Mesodermal cell (in vitro differentiated cells): Measurements from ENCODE around the gene TRAIP. TPM values are rescaled to one million over a fixed set of nuclear protein-coding genes. Genes with fewer than 3 reads are reported as not detected.
A peak's percentile ranks its signal among the peaks of the same experiment; 100 is the strongest.
"Not testable (repeated sequence)": the region's sequence is repeated elsewhere in the genome, so short reads cannot be mapped to it uniquely, and the experiment has no call there.

ENCODE experiments used
- H3K27ac ChIP-seq: 2 replicates; pipeline ENCODE4 v1.7.0; 2013; ENCODE audit warnings: mild to moderate bottlenecking, low read depth, low read length, moderate library complexity; ENCODE audit not compliant: severe bottlenecking
- H3K36me3 ChIP-seq: 2 replicates; pipeline ENCODE4 v1.7.1; 2013; ENCODE audit warnings: mild to moderate bottlenecking, low read length, moderate library complexity; ENCODE audit not compliant: control insufficient read depth, insufficient read depth
- H3K4me1 ChIP-seq: one replicate; pipeline ENCODE4 v1.7.1; 2013; ENCODE audit warnings: mild to moderate bottlenecking, low read length; ENCODE audit not compliant: insufficient read depth, control insufficient read depth, poor library complexity, severe bottlenecking
- H3K4me3 ChIP-seq: 2 replicates; pipeline ENCODE4 v1.7.0; 2013; ENCODE audit warnings: low read length, control low read depth, mild to moderate bottlenecking; ENCODE audit not compliant: insufficient read depth, poor library complexity, severe bottlenecking; ENCODE audit errors: extremely low read depth
- H3K9me3 ChIP-seq: 2 replicates; pipeline ENCODE4 v1.7.1; 2013; ENCODE audit warnings: mild to moderate bottlenecking, low read length, moderate library complexity; ENCODE audit not compliant: control insufficient read depth
- WGBS, 2 experiments: methylation state at CpG; one replicate each; pipeline ENCODE4 v1.1.5; 2013; ENCODE audit warnings: missing lambda C conversion rate in 2 of 2; ENCODE audit not compliant: insufficient coverage in 2 of 2; 5-methylcytosine and 5-hydroxymethylcytosine counted together
- polyA plus RNA-seq, 2 experiments: library from polyadenylated mRNA; stranded (reverse); fragments of 50-300 nt; gene quantifications; one replicate each; pipeline ENCODE4 v1.2.3, GENCODE V29; 2013

Gene TRAIP
- 11.2 TPM for polyA plus RNA-seq (2013, experiment 1 of 2)
- 11.5 TPM for polyA plus RNA-seq (2013, experiment 2 of 2)

- Histone ChIP-seq H3K9me3 (no peaks in the 10 kb centered on the region), H3K4me3 (peak within 1 kb of the TSS; percentile 89), H3K27ac (no peak within 1 kb of the TSS), H3K4me1 (peaks cover 5% of the 10 kb centered on the region), H3K36me3 (no peaks in the 10 kb centered on the region)
- WGBS, 2 experiments: 4 to 6% methylated on average over 47 to 51 of the region's 52 CpGs
These were observed at the start of gene TRAIP for GRCh38 chr3:49856181-49857005. TSS of gene TRAIP (minus strand) at chr3:49856564. CDS start at chr3:49856453, 111 bp downstream.

- H3K36me3 ChIP-seq, H3K4me3 ChIP-seq, H3K9me3 ChIP-seq, H3K27ac ChIP-seq, H3K4me1 ChIP-seq: not testable (repeated sequence)
- 80 to 93% methylated on average over 8 to 13 of the region's 13 CpGs for WGBS, 2 experiments
These were observed 48.1 kb upstream of the TRAIP start for GRCh38 chr3:49904448-49904847.

- Histone ChIP-seq H3K9me3 (no peaks in the 10 kb centered on the region), H3K4me3 (no peak within 1 kb of the TSS), H3K36me3 (no peaks in the 10 kb centered on the region), H3K4me1 (peaks cover 6% of the 10 kb centered on the region), H3K27ac (no peak within 1 kb of the TSS)
- 46 to 51% methylated on average over 44 to 52 of the region's 65 CpGs for WGBS, 2 experiments
These were observed 47.4 kb upstream of the TRAIP start, which contains the start of gene MST1R for GRCh38 chr3:49903451-49904424. TSS of gene MST1R (minus strand) at chr3:49903873. CDS start at chr3:49903609, 264 bp downstream.

- H3K27ac ChIP-seq: no peak overlapping the region
- 94 to 96% methylated on average over 42 to 44 of the region's 44 CpGs for WGBS, 2 experiments
- H3K9me3 ChIP-seq: no peaks in the 10 kb centered on the region
- no peak overlapping the region for H3K4me3 ChIP-seq
- peaks cover 2% of the 10 kb centered on the region for H3K4me1 ChIP-seq
- no peaks in the 10 kb centered on the region for H3K36me3 ChIP-seq
These were observed 46.4 kb upstream of the TRAIP start for GRCh38 chr3:49902511-49903345.

- Histone ChIP-seq H3K9me3 (no peaks in the 10 kb centered on the region), H3K4me3 (no peak overlapping the region), H3K4me1 (no peaks in the 10 kb centered on the region), H3K27ac (no peak overlapping the region), H3K36me3 (no peaks in the 10 kb centered on the region)
- WGBS, 2 experiments: 92 to 98% methylated on average over 4 of the region's 11 CpGs
These were observed 45.3 kb upstream of the TRAIP start for GRCh38 chr3:49901366-49902339.

GRCh38 chr3:49900491-49901153, 44.3 kb upstream of the TRAIP start:
- no peaks in the 10 kb centered on the region for H3K4me1 ChIP-seq
- 84 to 86% methylated on average over 5 of the region's 8 CpGs for WGBS, 2 experiments

GRCh38 chr3:49899815-49900214, 43.5 kb upstream of the TRAIP start:
- H3K9me3 ChIP-seq: no peaks in the 10 kb centered on the region
- no peak overlapping the region for H3K27ac ChIP-seq
- no peaks in the 10 kb centered on the region for H3K36me3 ChIP-seq
- H3K4me1 ChIP-seq: no peaks in the 10 kb centered on the region
- no peak overlapping the region for H3K4me3 ChIP-seq
- 79 to 80% methylated on average over 5 of the region's 5 CpGs for WGBS, 2 experiments

More at GRCh38 chr3:49900491-49901153, 44.3 kb upstream of the TRAIP start:
- Histone ChIP-seq H3K27ac (no peak overlapping the region), H3K9me3 (no peaks in the 10 kb centered on the region), H3K36me3 (no peaks in the 10 kb centered on the region), H3K4me3 (no peak overlapping the region)

- Histone ChIP-seq H3K4me1 (no peaks in the 10 kb centered on the region), H3K36me3 (no peaks in the 10 kb centered on the region), H3K9me3 (no peaks in the 10 kb centered on the region), H3K4me3 (no peak overlapping the region), H3K27ac (no peak overlapping the region)
- WGBS, 2 experiments: 73 to 84% methylated on average over 5 of the region's 6 CpGs
These were observed 42.6 kb upstream of the TRAIP start for GRCh38 chr3:49898991-49899390.

GRCh38 chr3:49896345-49896744, 40.0 kb upstream of the TRAIP start:
- WGBS, 2 experiments: 71 to 97% methylated on average over 3 to 4 of the region's 5 CpGs
- no peak overlapping the region for H3K27ac ChIP-seq
- no peaks in the 10 kb centered on the region for H3K36me3 ChIP-seq

More at GRCh38 chr3:49896345-49896744, 40.0 kb upstream of the TRAIP start:
- no peak overlapping the region for H3K4me3 ChIP-seq
- no peaks in the 10 kb centered on the region for H3K9me3 ChIP-seq
- H3K4me1 ChIP-seq: no peaks in the 10 kb centered on the region
